Naive thymus-derived CD4-positive, alpha-beta T cell (primary cell): ENCODE results near the gene SIK2. TPM values are rescaled to one million over a fixed set of nuclear protein-coding genes. Genes with fewer than 3 reads are reported as not detected.
A peak's percentile ranks its signal among the peaks of the same experiment; 100 is the strongest.
"Not testable (repeated sequence)": the region's sequence is repeated elsewhere in the genome, so short reads cannot be mapped to it uniquely, and the experiment has no call there.

Experiments
- ATAC-seq: fragments of 150-1000 bp; cut with Tn5 transposase; 2 replicates; pipeline ENCODE4 v1.10.0; 2021; ENCODE audit warnings: mild to moderate bottlenecking, moderate library complexity
- CTCF ChIA-PET: fragments of 350-600 bp; sonication (Branson Sonifier 250); formaldehyde crosslinking; loops from one replicate; lab custom pipeline; 2021; ENCODE audit warnings: antibody characterized with exemption; lab: Charles Lee
- POLR2A ChIA-PET: fragments of 350-600 bp; sonication (Branson Sonifier 250); formaldehyde crosslinking; loops from one replicate; lab custom pipeline; 2021; ENCODE audit warnings: antibody characterized with exemption, inconsistent platforms; lab: Charles Lee
- DNase-seq, 9 donors: peaks; one replicate each; pipeline versions ENCODE4 v3.0.0 to v3.0.0-alpha.2; 2020 to 2022; ENCODE audit warnings: mixed read lengths in 1 of 9
- H3K27ac ChIP-seq: one replicate; pipeline ENCODE4 v1.7.0; 2013; ENCODE audit warnings: mild to moderate bottlenecking, low read depth, low read length, moderate library complexity
- H3K27me3 ChIP-seq, 2 donors: one replicate each; pipeline ENCODE4 v1.7.0; 2013; ENCODE audit warnings: low read length in 2 of 2, mild to moderate bottlenecking in 2 of 2, moderate library complexity in 2 of 2; ENCODE audit not compliant: control insufficient read depth in 2 of 2, insufficient read depth in 2 of 2
- H3K36me3 ChIP-seq, 3 experiments: 1 replicate in 2 of 3; 2 replicates in 1 of 3; pipeline ENCODE4 v1.7.0; 2013; ENCODE audit warnings: low read length in 3 of 3, mild to moderate bottlenecking in 3 of 3, moderate library complexity in 1 of 3; ENCODE audit not compliant: insufficient read depth in 3 of 3, control insufficient read depth in 2 of 3
- H3K4me1 ChIP-seq, 2 donors: one replicate each; pipeline ENCODE4 v1.7.0; 2013; ENCODE audit warnings: low read length in 2 of 2, mild to moderate bottlenecking in 2 of 2, moderate library complexity in 1 of 2; ENCODE audit not compliant: control insufficient read depth in 2 of 2, insufficient read depth in 2 of 2
- H3K4me3 ChIP-seq: 2 replicates; pipeline ENCODE4 v1.7.0; 2013; ENCODE audit warnings: mild to moderate bottlenecking, low read length
- H3K9me3 ChIP-seq, 3 experiments: 1 replicate in 2 of 3; 2 replicates in 1 of 3; pipeline ENCODE4 v1.7.0; 2013; ENCODE audit warnings: low read length in 3 of 3; ENCODE audit not compliant: control insufficient read depth in 2 of 3
- H3K27ac Mint-ChIP-seq, 9 donors: one replicate each; pipeline ENCODE4 v1.8.0; 2020 to 2022; ENCODE audit warnings: mixed read lengths in 9 of 9, mild to moderate bottlenecking in 8 of 9, moderate library complexity in 5 of 9, inconsistent platforms in 2 of 9
- H3K27me3 Mint-ChIP-seq, 5 donors: one replicate each; pipeline ENCODE4 v1.8.0; 2021 to 2022; ENCODE audit warnings: mixed read lengths in 5 of 5, mild to moderate bottlenecking in 1 of 5
- H3K36me3 Mint-ChIP-seq, 5 donors: one replicate each; pipeline ENCODE4 v1.8.0; 2020 to 2022; ENCODE audit warnings: mixed read lengths in 5 of 5, mild to moderate bottlenecking in 3 of 5, inconsistent platforms in 1 of 5
- H3K4me1 Mint-ChIP-seq, 7 donors: one replicate each; pipeline ENCODE4 v1.8.0; 2020 to 2022; ENCODE audit warnings: mixed read lengths in 7 of 7, mild to moderate bottlenecking in 3 of 7, inconsistent platforms in 1 of 7
- H3K4me3 Mint-ChIP-seq, 10 donors: one replicate each; pipeline ENCODE4 v1.8.0; 2020 to 2022; ENCODE audit warnings: mild to moderate bottlenecking in 10 of 10, mixed read lengths in 10 of 10, moderate library complexity in 6 of 10, inconsistent platforms in 2 of 10
- H3K9me3 Mint-ChIP-seq, 11 donors: one replicate each; pipeline ENCODE4 v1.8.0; 2020 to 2022; ENCODE audit warnings: mixed read lengths in 11 of 11, mild to moderate bottlenecking in 4 of 11, inconsistent platforms in 1 of 11, moderate library complexity in 1 of 11
- intact Hi-C, 2 donors: fragments of 100-400 bp; cut with micrococcal nuclease; formaldehyde crosslinking; loops; one replicate each; pipeline ENCODE4 v1.15.1; 2023
- polyA plus RNA-seq, 2 donors: library from polyadenylated mRNA; unstranded; fragments of 300-500 nt; fragmentation: Illumina TruSeq; gene quantifications; one replicate each; pipeline ENCODE4 v1.2.3, GENCODE V29; 2021
- total RNA-seq, 6 experiments: library from RNA in 5 of 6; stranded (reverse) in 5 of 6; gene quantifications; 1 replicate in 5 of 6; 2 replicates in 1 of 6; pipeline ENCODE4 v1.2.3 and lab custom pipeline; 2021 to 2026

The SIK2 gene
- total and polyA plus RNA-seq, 7 experiments from 2014 or later: 0.19 to 12.9 (median 9.4) TPM

- ATAC-seq (peak; percentile 98), DNase-seq (peak; percentile 50 to 78 (median 69))
- Mint-ChIP-seq H3K9me3 (peaks cover 0 to 3% (median 0%) of the 10 kb centered on the region in 11 donors), H3K4me3 (peak within 1 kb of the TSS; percentile 94 to 100 (median 98)), H3K27ac (peak within 1 kb of the TSS; percentile 83 to 99 (median 95)), H3K36me3 (peaks cover 9 to 26% (median 19%) of the 10 kb centered on the region in 5 donors), H3K27me3 (no peaks in the 10 kb centered on the region), H3K4me1 (peaks cover 25 to 48% (median 39%) of the 10 kb centered on the region in 7 donors)
- no peaks in the 10 kb centered on the region for H3K27me3 ChIP-seq
- no peaks in the 10 kb centered on the region for H3K9me3 ChIP-seq
- CTCF ChIA-PET: interaction anchor here (0.5 to 4.0 kb wide), 6 partner anchors 11 to 215 kb away, joined by 3 to 31 read pairs (median 4); no protein-coding TSS in a partner anchor
- H3K4me3 ChIP-seq: peak within 1 kb of the TSS; percentile 95
- H3K36me3 ChIP-seq: peaks cover 0 to 24% (median 0%) of the 10 kb centered on the region in 3 experiments
- POLR2A ChIA-PET: interaction anchor here (0.8 to 1.4 kb wide), 8 partner anchors 9 to 179 kb away, joined by 3 to 6 read pairs (median 4); partner anchors contain the start of gene ALG9
- intact Hi-C loops: loop anchor here (1.0 to 10.0 kb wide), 15 partner anchors 11 to 1333 kb away; partner anchors contain the start of genes ALG9 (in 2 of the 2), CFAP68 (in 2 of the 2), FDXACB1 (in 2 of the 2) and POU2AF1 (in 2 of the 2)
- H3K4me1 ChIP-seq: peaks cover 7% of the 10 kb centered on the region in 2 donors
- peak within 1 kb of the TSS; percentile 86 for H3K27ac ChIP-seq
These were observed 164.0 kb downstream of the SIK2 start, which contains the start of gene PPP2R1B for GRCh38 chr11:111765984-111766833. Gene PPP2R1B, minus strand, starts transcription at chr11:111766389. Its CDS starts 28 bp downstream, at chr11:111766361.

GRCh38 chr11:111766834-111767142 lies 164.5 kb downstream of the SIK2 start:
- H3K36me3 ChIP-seq: peaks cover 0 to 19% (median 0%) of the 10 kb centered on the region in 3 experiments
- ChIA-PET CTCF (interaction anchor here (0.9 to 4.0 kb wide), 4 partner anchors 11 to 182 kb away, joined by 3 to 31 read pairs (median 5); no protein-coding TSS in a partner anchor), POLR2A (interaction anchor here (0.8 to 1.4 kb wide), 8 partner anchors 9 to 180 kb away, joined by 3 to 6 read pairs (median 4); partner anchors contain the start of gene ALG9)
- ATAC-seq (no peak), DNase-seq (peak in 2 of 9 donors; percentile 2 to 3)
- H3K9me3 Mint-ChIP-seq: peaks cover 0 to 3% (median 0%) of the 10 kb centered on the region in 11 donors
- H3K27ac Mint-ChIP-seq: peak overlapping the region; percentile 80 to 99 (median 95)
- intact Hi-C loops: loop anchor here (1.0 to 10.0 kb wide), 14 partner anchors 11 to 460 kb away; partner anchors contain the start of genes CFAP68 (in 2 of the 2), FDXACB1 (in 2 of the 2), POU2AF1 (in 2 of the 2) and SDHD (in 2 of the 2)
- peak overlapping the region; percentile 95 for H3K4me3 ChIP-seq
- H3K4me1 ChIP-seq: peaks cover 7% of the 10 kb centered on the region in 2 donors
- H3K36me3 Mint-ChIP-seq: peaks cover 9 to 24% (median 18%) of the 10 kb centered on the region in 5 donors
- peak overlapping the region; percentile 86 for H3K27ac ChIP-seq
- H3K4me3 Mint-ChIP-seq: peak overlapping the region; percentile 94 to 100 (median 98)
- H3K27me3 Mint-ChIP-seq: no peaks in the 10 kb centered on the region
- no peaks in the 10 kb centered on the region for H3K9me3 ChIP-seq
- H3K4me1 Mint-ChIP-seq: peaks cover 25 to 46% (median 37%) of the 10 kb centered on the region in 7 donors
- no peaks in the 10 kb centered on the region for H3K27me3 ChIP-seq

GRCh38 chr11:111770581-111771134 lies 168.4 kb downstream of the SIK2 start:
- intact Hi-C loops: no loop called here
- ChIA-PET CTCF (no interaction called here), POLR2A (no interaction called here)
- Histone ChIP-seq H3K36me3 (peaks cover 0 to 5% (median 0%) of the 10 kb centered on the region in 3 experiments), H3K4me3 (no peak overlapping the region), H3K27ac (no peak overlapping the region), H3K4me1 (peaks cover 0 to 7% of the 10 kb centered on the region in 2 donors), H3K27me3 (no peaks in the 10 kb centered on the region), H3K9me3 (no peaks in the 10 kb centered on the region)
- H3K27ac Mint-ChIP-seq: no peak overlapping the region
- no peak for ATAC-seq
- H3K4me3 Mint-ChIP-seq: no peak overlapping the region
- H3K27me3 Mint-ChIP-seq: no peaks in the 10 kb centered on the region
- peaks cover 0 to 3% (median 0%) of the 10 kb centered on the region in 5 donors for H3K36me3 Mint-ChIP-seq
- H3K4me1 Mint-ChIP-seq: peaks cover 4 to 9% (median 8%) of the 10 kb centered on the region in 7 donors
- no peak for DNase-seq
- H3K9me3 Mint-ChIP-seq: peaks cover 0 to 1% (median 0%) of the 10 kb centered on the region in 11 donors

- H3K27me3 ChIP-seq, H3K9me3 ChIP-seq, H3K4me1 ChIP-seq, H3K27me3 Mint-ChIP-seq, DNase-seq, H3K4me1 Mint-ChIP-seq, intact Hi-C loops, ATAC-seq, CTCF ChIA-PET, H3K9me3 Mint-ChIP-seq, H3K27ac Mint-ChIP-seq, H3K4me3 ChIP-seq, H3K27ac ChIP-seq, H3K4me3 Mint-ChIP-seq, POLR2A ChIA-PET, H3K36me3 ChIP-seq, H3K36me3 Mint-ChIP-seq: not testable (repeated sequence)
These were observed 169.0 kb downstream of the SIK2 start for GRCh38 chr11:111771205-111771604.

GRCh38 chr11:111772535-111772934 lies 170.3 kb downstream of the SIK2 start:
- H3K27ac Mint-ChIP-seq: no peak overlapping the region
- POLR2A ChIA-PET: no interaction called here
- no peaks in the 10 kb centered on the region for H3K27me3 ChIP-seq
- DNase-seq (no peak), ATAC-seq (no peak)
- H3K36me3 Mint-ChIP-seq: peaks cover 0 to 3% (median 0%) of the 10 kb centered on the region in 5 donors
- no peaks in the 10 kb centered on the region for H3K27me3 Mint-ChIP-seq
- H3K27ac ChIP-seq: no peak overlapping the region
- CTCF ChIA-PET: interaction anchor here (0.9 to 1.4 kb wide), 2 partner anchors 9 to 186 kb away, joined by 3 read pairs; no protein-coding TSS in a partner anchor
- no peaks in the 10 kb centered on the region for H3K4me1 Mint-ChIP-seq
- H3K4me3 Mint-ChIP-seq: no peak overlapping the region
- H3K36me3 ChIP-seq: no peaks in the 10 kb centered on the region
- no peak overlapping the region for H3K4me3 ChIP-seq
- no peaks in the 10 kb centered on the region for H3K9me3 ChIP-seq
- intact Hi-C loops: no loop called here
- no peaks in the 10 kb centered on the region for H3K9me3 Mint-ChIP-seq
- H3K4me1 ChIP-seq: no peaks in the 10 kb centered on the region
